ENCODE measurements around the gene CPTP. TPM values are rescaled to one million over a fixed set of nuclear protein-coding genes. Genes with fewer than 3 reads are reported as not detected.

The CPTP gene
- total RNA-seq, 1 experiment from 2014 or later, result 14.0 TPM

GRCh38 chr1:1346501-1346890 is 21.9 kb downstream of the CPTP start:
- H3K79me1 ChIP-seq (ENCODE audit: insufficient read depth, low read depth, low read length, poor library complexity, severe bottlenecking), result peaks cover 13% of the 10 kb centered on the region
- H3T11ph ChIP-seq (ENCODE audit: low read length), result no peak overlapping the region
- no peak overlapping the region for H2BK20ac ChIP-seq (ENCODE audit: low read depth, low read length, poor library complexity, severe bottlenecking)
- H3K18ac ChIP-seq (ENCODE audit: insufficient read length, low read depth, low read length), result no peak overlapping the region
- peaks cover 3% of the 10 kb centered on the region for H4K20me1 ChIP-seq (ENCODE audit: control insufficient read depth, insufficient read depth, insufficient read length)
- DNase-seq, result no peak
- no peaks in the 10 kb centered on the region for H3K9me3 ChIP-seq (ENCODE audit: control insufficient read depth, low read depth, low read length)
- no CpG with 5 or more reads among the region's 10 CpGs for WGBS (ENCODE audit: extremely low coverage, insufficient read length, low lambda C conversion rate)
- no peak overlapping the region for H3K4me2 ChIP-seq (ENCODE audit: insufficient read depth, insufficient read length, low read length)
- no peaks in the 10 kb centered on the region; the same call in 1 of the 2 replicates for H3K4me1 ChIP-seq (ENCODE audit: insufficient read depth, low read length)
- H3K14ac ChIP-seq (ENCODE audit: insufficient read depth, low read length), result no peak overlapping the region
- no peak overlapping the region for H2BK120ac ChIP-seq (ENCODE audit: low read depth, low read length, poor library complexity, severe bottlenecking)
- peaks cover 3% of the 10 kb centered on the region; the same call in 1 of the 2 replicates for H3K79me2 ChIP-seq (ENCODE audit: insufficient read depth, low read length)
- no peak overlapping the region for H2AK5ac ChIP-seq (ENCODE audit: insufficient read length, low read length)
- no peak overlapping the region for H4K5ac ChIP-seq (ENCODE audit: insufficient read length, low read depth, low read length)
- no peak overlapping the region for H2BK15ac ChIP-seq (ENCODE audit: low read depth, low read length)
- no peak overlapping the region for H3K56ac ChIP-seq (ENCODE audit: insufficient read length, low read depth, low read length)
- peaks cover 9% of the 10 kb centered on the region for H3K23me2 ChIP-seq (ENCODE audit: insufficient read length, low read depth, low read length, poor library complexity, severe bottlenecking)
- H3K36me3 Mint-ChIP-seq (ENCODE audit: insufficient read depth in 1 of 3, low read depth in 3 of 3), result peaks cover 6 to 8% (median 7%) of the 10 kb centered on the region in 3 experiments; a peak in 6 of 7 replicates
- H4K8ac ChIP-seq (replicated peaks; ENCODE audit: insufficient read length, low read depth, low read length), result no peak overlapping the region
- no peak overlapping the region for H3K27ac Mint-ChIP-seq
- no peak overlapping the region for H4K91ac ChIP-seq (ENCODE audit: insufficient read length, low read depth, low read length)
- H3K4me3 Mint-ChIP-seq, result no peak overlapping the region; a peak in 1 of 5 replicates
- H3K4ac ChIP-seq (ENCODE audit: low read depth, low read length), result no peak overlapping the region
- TF ChIP-seq, protein P1, sequence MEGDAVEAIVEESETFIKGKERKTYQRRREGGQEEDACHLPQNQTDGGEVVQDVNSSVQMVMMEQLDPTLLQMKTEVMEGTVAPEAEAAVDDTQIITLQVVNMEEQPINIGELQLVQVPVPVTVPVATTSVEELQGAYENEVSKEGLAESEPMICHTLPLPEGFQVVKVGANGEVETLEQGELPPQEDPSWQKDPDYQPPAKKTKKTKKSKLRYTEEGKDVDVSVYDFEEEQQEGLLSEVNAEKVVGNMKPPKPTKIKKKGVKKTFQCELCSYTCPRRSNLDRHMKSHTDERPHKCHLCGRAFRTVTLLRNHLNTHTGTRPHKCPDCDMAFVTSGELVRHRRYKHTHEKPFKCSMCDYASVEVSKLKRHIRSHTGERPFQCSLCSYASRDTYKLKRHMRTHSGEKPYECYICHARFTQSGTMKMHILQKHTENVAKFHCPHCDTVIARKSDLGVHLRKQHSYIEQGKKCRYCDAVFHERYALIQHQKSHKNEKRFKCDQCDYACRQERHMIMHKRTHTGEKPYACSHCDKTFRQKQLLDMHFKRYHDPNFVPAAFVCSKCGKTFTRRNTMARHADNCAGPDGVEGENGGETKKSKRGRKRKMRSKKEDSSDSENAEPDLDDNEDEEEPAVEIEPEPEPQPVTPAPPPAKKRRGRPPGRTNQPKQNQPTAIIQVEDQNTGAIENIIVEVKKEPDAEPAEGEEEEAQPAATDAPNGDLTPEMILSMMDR (conservative IDR thresholded peaks at IDR 0.05), result no peak
- no peak overlapping the region for H3K27ac ChIP-seq (ENCODE audit: insufficient read length, low read depth, low read length)
- H2BK5ac ChIP-seq (ENCODE audit: insufficient read length, low read length), result no peak overlapping the region
- H3K9ac ChIP-seq (ENCODE audit: extremely low read depth, insufficient read length, low read length), result no peak overlapping the region
- no peaks in the 10 kb centered on the region for H3K9me3 Mint-ChIP-seq
- no peak overlapping the region for H2AFZ ChIP-seq (ENCODE audit: low read length)
- no peaks in the 10 kb centered on the region for H3K27me3 Mint-ChIP-seq (ENCODE audit: low read depth)
- H3K27me3 ChIP-seq (ENCODE audit: insufficient read depth, low read length), result no peaks in the 10 kb centered on the region
- H2BK12ac ChIP-seq (ENCODE audit: insufficient read length, low read depth, low read length), result no peak overlapping the region
- H3K4me1 Mint-ChIP-seq, result peaks cover 6 to 17% of the 10 kb centered on the region in 2 experiments
- H3K23ac ChIP-seq (ENCODE audit: insufficient read length, low read depth, low read length), result no peak overlapping the region
